ENCODE data around the gene PRB3.

- TF ChIP-seq, protein P1, sequence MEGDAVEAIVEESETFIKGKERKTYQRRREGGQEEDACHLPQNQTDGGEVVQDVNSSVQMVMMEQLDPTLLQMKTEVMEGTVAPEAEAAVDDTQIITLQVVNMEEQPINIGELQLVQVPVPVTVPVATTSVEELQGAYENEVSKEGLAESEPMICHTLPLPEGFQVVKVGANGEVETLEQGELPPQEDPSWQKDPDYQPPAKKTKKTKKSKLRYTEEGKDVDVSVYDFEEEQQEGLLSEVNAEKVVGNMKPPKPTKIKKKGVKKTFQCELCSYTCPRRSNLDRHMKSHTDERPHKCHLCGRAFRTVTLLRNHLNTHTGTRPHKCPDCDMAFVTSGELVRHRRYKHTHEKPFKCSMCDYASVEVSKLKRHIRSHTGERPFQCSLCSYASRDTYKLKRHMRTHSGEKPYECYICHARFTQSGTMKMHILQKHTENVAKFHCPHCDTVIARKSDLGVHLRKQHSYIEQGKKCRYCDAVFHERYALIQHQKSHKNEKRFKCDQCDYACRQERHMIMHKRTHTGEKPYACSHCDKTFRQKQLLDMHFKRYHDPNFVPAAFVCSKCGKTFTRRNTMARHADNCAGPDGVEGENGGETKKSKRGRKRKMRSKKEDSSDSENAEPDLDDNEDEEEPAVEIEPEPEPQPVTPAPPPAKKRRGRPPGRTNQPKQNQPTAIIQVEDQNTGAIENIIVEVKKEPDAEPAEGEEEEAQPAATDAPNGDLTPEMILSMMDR (IDR thresholded peaks at IDR 0.05), result no peak
- TF ChIP-seq POLR2A (IDR thresholded peaks at IDR 0.05; ENCODE audit: low read length), result no peak
- TF ChIP-seq KDM1A (IDR thresholded peaks at IDR 0.05; ENCODE audit: low read depth), result no peak
- no peak for TF ChIP-seq REST (IDR thresholded peaks at IDR 0.05)
- no peak for TF ChIP-seq HOXA7 (CRISPR knock-in tag; IDR thresholded peaks at IDR 0.05)
- TF ChIP-seq CBX2 (IDR thresholded peaks at IDR 0.05; ENCODE audit: borderline replicate concordance, low read depth), result no peak
- TF ChIP-seq FOSL2 (IDR thresholded peaks at IDR 0.05), result no peak
- no peak for TF ChIP-seq FOSL2 (CRISPR knock-in tag; IDR thresholded peaks at IDR 0.05)
- no peak for TF ChIP-seq CBX8 (IDR thresholded peaks at IDR 0.05)
- TF ChIP-seq JUNB (IDR thresholded peaks at IDR 0.05), result no peak
- TF ChIP-seq JUN (IDR thresholded peaks at IDR 0.05), result no peak
- TF ChIP-seq RNF2 (IDR thresholded peaks at IDR 0.05; ENCODE audit: borderline replicate concordance, low read depth), result no peak
- TF ChIP-seq, protein P2, sequence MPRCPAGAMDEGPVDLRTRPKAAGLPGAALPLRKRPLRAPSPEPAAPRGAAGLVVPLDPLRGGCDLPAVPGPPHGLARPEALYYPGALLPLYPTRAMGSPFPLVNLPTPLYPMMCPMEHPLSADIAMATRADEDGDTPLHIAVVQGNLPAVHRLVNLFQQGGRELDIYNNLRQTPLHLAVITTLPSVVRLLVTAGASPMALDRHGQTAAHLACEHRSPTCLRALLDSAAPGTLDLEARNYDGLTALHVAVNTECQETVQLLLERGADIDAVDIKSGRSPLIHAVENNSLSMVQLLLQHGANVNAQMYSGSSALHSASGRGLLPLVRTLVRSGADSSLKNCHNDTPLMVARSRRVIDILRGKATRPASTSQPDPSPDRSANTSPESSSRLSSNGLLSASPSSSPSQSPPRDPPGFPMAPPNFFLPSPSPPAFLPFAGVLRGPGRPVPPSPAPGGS (IDR thresholded peaks at IDR 0.05), result no peak
Measured at GRCh38 chr12:11233532-11233931, 36.0 kb downstream of the PRB3 start.
